Right lobe of liver (tissue), 6 donors: Measurements from ENCODE around the gene GJD3. TPM values are rescaled to one million over a fixed set of nuclear protein-coding genes. Genes with fewer than 3 reads are reported as not detected.
"Not testable (repeated sequence)": the region's sequence is repeated elsewhere in the genome, so short reads cannot be mapped to it uniquely, and the experiment has no call there.

Source experiments
- ATAC-seq, 4 donors: fragments of 200-7000 bp; cut with Tn5 transposase; one replicate each; pipeline ENCODE4 v1.9.1; 2020; ENCODE audit warnings: mild to moderate bottlenecking in 4 of 4, moderate library complexity in 4 of 4
- DNase-seq, 3 donors: peaks; one replicate each; pipeline ENCODE4 v3.0.0-alpha.2; 2020
- H3K27ac ChIP-seq, 3 donors: fragments of 200-600 bp; one replicate each; pipeline ENCODE4 v1.8.0; 2022
- H3K27me3 ChIP-seq, 2 donors: fragments of 200-600 bp; one replicate each; pipeline ENCODE4 v1.8.0; 2022
- H3K36me3 ChIP-seq, 4 donors: fragments of 200-600 bp; sonication (generic) in 1 of 4; one replicate each; pipeline versions ENCODE4 v1.5.1 to v1.8.0; 2017 to 2022; ENCODE audit warnings: control low read depth in 1 of 4
- H3K4me1 ChIP-seq, 4 donors: fragments of 200-600 bp; sonication (generic) in 1 of 4; one replicate each; pipeline versions ENCODE4 v1.5.1 to v1.8.0; 2017 to 2022; ENCODE audit warnings: control low read depth in 1 of 4
- H3K4me3 ChIP-seq, 3 donors: fragments of 200-600 bp; one replicate each; pipeline ENCODE4 v1.8.0; 2022
- H3K9me3 ChIP-seq, 4 donors: fragments of 200-600 bp; sonication (generic) in 1 of 4; one replicate each; pipeline versions ENCODE4 v1.5.1 to v1.8.0; 2017 to 2022; ENCODE audit warnings: control low read depth in 1 of 4
- CTCF ChIP-seq, 4 donors: fragments of 200-600 bp in 3 of 4; fragments of 450-650 bp in 1 of 4; IDR thresholded peaks; one replicate each; pipeline versions ENCODE4 v1.5.1 to v1.8.0; 2016 to 2022; ENCODE audit warnings: antibody characterized with exemption in 4 of 4, mild to moderate bottlenecking in 2 of 4
- POLR2A ChIP-seq: fragments of 450-650 bp; IDR thresholded peaks from one replicate; pipeline ENCODE4 v1.6.1; 2017; ENCODE audit warnings: antibody characterized with exemption, mild to moderate bottlenecking
- WGBS: methylation state at CpG from one replicate; pipeline ENCODE4 v1.1.6; 2018; ENCODE audit warnings: low coverage, low lambda C conversion rate; ENCODE audit not compliant: insufficient coverage; ENCODE audit errors: missing lambda C conversion rate; 5-methylcytosine and 5-hydroxymethylcytosine counted together
- intact Hi-C, 2 donors: fragments of 100-400 bp; cut with DNase I; formaldehyde crosslinking; loops; one replicate each; pipeline versions ENCODE4 v1.11.2 to v1.14.1; 2022
- total RNA-seq, 6 experiments: library from RNA; depleted of rRNA in 2 of 6; stranded (reverse); fragments of >200 nt in 2 of 6; fragmentation: NEBNext Ultra II Directional in 3 of 6; extraction: Animal tissue kit (Norgen Biotek cat#: 25700) in 3 of 6; gene quantifications; one replicate each; pipeline versions ENCODE4 v1.1.0 to v1.2.4, GENCODE V29; 2016 to 2023
- donor health status: DM: no; HTN: yes; CAD: no.
- donor health status: DM: no; HTN: no; CAD: no.
- donor health status: DM: no; HTN: no; CAD: no.
- donor health status: DM: no; HTN: yes; CAD: no.
- donor health status: DM: no; HTN: yes; CAD: no.

The GJD3 gene
- total RNA-seq, 6 experiments from 2014 or later: 0.22 to 0.78 (median 0.37) TPM; not detected in 1

- no peak for DNase-seq
- no peak for TF ChIP-seq CTCF (IDR thresholded peaks at IDR 0.05)
- TF ChIP-seq POLR2A: no peak
- no peak overlapping the region for H3K4me3 ChIP-seq
- WGBS: 96% methylated on average over 3 of the region's 3 CpGs
- intact Hi-C loops: loop anchor here in 1 of 2 donors (5.0 kb wide), 1 partner anchor 35 kb away; no protein-coding TSS in a partner anchor
- no peak overlapping the region for H3K27ac ChIP-seq
- no peaks in the 10 kb centered on the region for H3K9me3 ChIP-seq
- ATAC-seq: no peak
- H3K27me3 ChIP-seq: no peaks in the 10 kb centered on the region
- no peaks in the 10 kb centered on the region for H3K36me3 ChIP-seq
- H3K4me1 ChIP-seq: peaks cover 0 to 6% (median 0%) of the 10 kb centered on the region in 4 donors
These were observed 42.9 kb upstream of the GJD3 start for GRCh38 chr17:40407460-40407859.

DNA sequence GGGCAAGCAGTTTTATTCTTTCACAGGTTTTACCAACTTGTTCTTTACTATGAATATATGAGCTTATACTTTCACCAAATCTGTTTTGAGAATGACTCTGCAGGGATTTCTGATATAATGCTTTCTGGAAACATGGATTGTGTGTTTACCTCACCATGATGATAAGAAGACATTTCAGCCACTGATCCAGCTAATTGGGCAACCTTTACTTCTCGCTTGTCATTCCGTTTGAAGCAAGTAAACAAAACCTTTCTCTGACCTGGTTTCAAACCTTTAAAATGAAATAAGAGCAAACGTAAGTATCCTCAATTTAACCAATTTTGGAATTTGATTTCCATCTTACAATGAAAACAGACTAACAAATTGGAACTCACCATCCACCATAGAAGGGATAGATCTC, 39.5 kb upstream of the GJD3 start:
- H3K36me3 ChIP-seq: no peaks in the 10 kb centered on the region
- H3K27me3 ChIP-seq: no peaks in the 10 kb centered on the region
- ATAC-seq: peak; percentile 58 to 88 (median 77)
- peaks cover 0 to 6% (median 0%) of the 10 kb centered on the region in 4 donors for H3K4me1 ChIP-seq
- no peak for DNase-seq
- H3K9me3 ChIP-seq: no peaks in the 10 kb centered on the region
- H3K4me3 ChIP-seq: no peak overlapping the region
- 32% methylated on average over 3 of the region's 3 CpGs for WGBS
- intact Hi-C loops: no loop called here
- TF ChIP-seq POLR2A (no peak), CTCF (IDR thresholded peaks at IDR 0.05) (no peak)
- peak overlapping the region in 1 of 3 donors; percentile 29 for H3K27ac ChIP-seq

DNA sequence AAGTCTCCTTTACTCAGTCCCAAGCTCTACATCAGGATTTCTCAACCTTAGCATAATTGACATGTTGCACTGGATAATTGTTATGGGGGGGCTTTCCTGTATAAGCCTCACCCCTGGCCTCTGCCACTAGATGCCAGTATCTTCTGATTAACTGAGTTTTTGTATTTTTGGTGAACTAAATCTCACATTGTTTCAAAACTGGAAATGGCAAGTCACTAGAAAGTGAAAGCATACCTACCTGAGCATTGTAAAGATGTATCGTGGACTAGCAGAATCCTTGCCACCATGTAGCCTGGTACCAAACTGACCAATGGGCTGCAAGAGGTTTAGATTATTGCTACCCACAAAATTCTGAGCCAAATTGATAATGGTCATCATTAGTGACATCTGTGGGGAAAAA, 38.1 kb upstream of the GJD3 start:
- 89% methylated on average over 1 of the region's 1 CpG for WGBS
- intact Hi-C loops: no loop called here
- ATAC-seq: no peak

DNA sequence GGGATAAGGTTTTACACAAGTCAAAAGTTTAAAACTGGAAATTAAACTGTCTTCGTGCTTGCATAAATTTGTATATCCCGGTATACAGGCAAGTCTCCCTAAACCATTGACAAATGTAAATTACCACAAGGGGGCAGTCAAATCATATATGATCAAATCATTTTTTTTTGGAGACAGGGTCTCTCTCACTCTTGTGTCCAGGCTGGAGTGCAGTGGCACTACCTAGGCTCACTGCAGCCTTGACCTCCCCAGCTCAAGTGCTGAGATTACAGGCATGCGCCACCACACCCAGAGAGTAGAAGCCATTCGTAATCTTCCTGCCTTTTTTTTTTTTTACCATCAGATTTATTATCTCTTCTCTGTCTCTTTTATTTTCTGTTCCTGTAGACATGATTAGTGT, 34.6 kb upstream of the GJD3 start:
- peak; percentile 50 to 71 (median 64) for TF ChIP-seq CTCF (IDR thresholded peaks at IDR 0.05)
- no peak for TF ChIP-seq POLR2A
- H3K27ac ChIP-seq: no peak overlapping the region
- H3K4me3 ChIP-seq: no peak overlapping the region
- peak; percentile 49 to 72 (median 67) for ATAC-seq
- H3K9me3 ChIP-seq: no peaks in the 10 kb centered on the region
- H3K36me3 ChIP-seq: no peaks in the 10 kb centered on the region
- intact Hi-C loops: no loop called here
- peaks cover 0 to 6% (median 0%) of the 10 kb centered on the region in 4 donors for H3K4me1 ChIP-seq
- H3K27me3 ChIP-seq: no peaks in the 10 kb centered on the region
- no peak for DNase-seq
- 51% methylated on average over 4 of the region's 4 CpGs for WGBS

More for the DNA sequence above, 38.1 kb upstream of the GJD3 start:
- Histone ChIP-seq H3K4me3 (no peak overlapping the region), H3K27ac (no peak overlapping the region), H3K4me1 (peaks cover 0 to 6% (median 0%) of the 10 kb centered on the region in 4 donors), H3K9me3 (no peaks in the 10 kb centered on the region), H3K27me3 (no peaks in the 10 kb centered on the region), H3K36me3 (no peaks in the 10 kb centered on the region)
- no peak for DNase-seq
- TF ChIP-seq POLR2A (no peak), CTCF (IDR thresholded peaks at IDR 0.05) (no peak)

- H3K36me3 ChIP-seq, DNase-seq, H3K4me3 ChIP-seq, H3K9me3 ChIP-seq, H3K27me3 ChIP-seq, H3K4me1 ChIP-seq, ATAC-seq, intact Hi-C loops, H3K27ac ChIP-seq: not testable (repeated sequence)
- WGBS: 95% methylated on average over 2 of the region's 3 CpGs
These were observed 22.0 kb upstream of the GJD3 start for GRCh38 chr17:40386555-40386954.
